H1 (cell line): ENCODE data around the gene ASPDH. TPM values are rescaled to one million over a fixed set of nuclear protein-coding genes. Genes with fewer than 3 reads are reported as not detected.

Source experiments
- CTCF ChIA-PET: fragments of 300-600 bp; sonication (Branson Sonifier 250); formaldehyde crosslinking; loops from one replicate; lab custom pipeline; 2021; ENCODE audit not compliant: partially characterized antibody; lab: Charles Lee
- POLR2A ChIA-PET: fragments of 300-600 bp; sonication (Branson Sonifier 250); formaldehyde crosslinking; loops from one replicate; lab custom pipeline; 2021; ENCODE audit warnings: inconsistent platforms; ENCODE audit not compliant: partially characterized antibody; lab: Charles Lee
- DNase-seq, 2 experiments: peaks; one replicate each; pipeline versions ENCODE4 v3.0.0 to v3.0.0-alpha.2; 2010 to 2022; ENCODE audit warnings: low spot score in 2 of 2, low read depth in 1 of 2, mixed read lengths in 1 of 2
- FAIRE-seq: peaks from 2 replicates; lab custom pipeline; 2011; peaks lifted over from hg19 to GRCh38; lab: Jason Lieb, UNC
- H2AFZ ChIP-seq: 2 replicates; pipeline ENCODE4 v1.8.1; 2012; ENCODE audit warnings: low read length, inconsistent platforms
- H2AK5ac ChIP-seq: 2 replicates; pipeline ENCODE4 v1.6.1; 2013; ENCODE audit warnings: low read depth, low read length
- H2BK120ac ChIP-seq: replicated peaks from 2 replicates; pipeline ENCODE3; 2013; ENCODE audit warnings: low read depth, low read length, inconsistent platforms
- H2BK12ac ChIP-seq: 2 replicates; pipeline ENCODE4 v1.6.1; 2013; ENCODE audit warnings: low read depth, low read length
- H2BK15ac ChIP-seq: 2 replicates; pipeline ENCODE4 v1.6.1; 2013; ENCODE audit warnings: low read length
- H2BK20ac ChIP-seq: 2 replicates; pipeline ENCODE4 v1.6.1; 2013; ENCODE audit warnings: low read length
- H2BK5ac ChIP-seq: 2 replicates; pipeline ENCODE4 v1.6.1; 2013; ENCODE audit warnings: low read depth, low read length
- H3K14ac ChIP-seq: 2 replicates; pipeline ENCODE4 v1.6.1; 2013; ENCODE audit warnings: inconsistent platforms; ENCODE audit not compliant: insufficient read length
- H3K18ac ChIP-seq: 2 replicates; pipeline ENCODE4 v1.6.1; 2013; ENCODE audit warnings: low read length; ENCODE audit errors: extremely low read depth
- H3K23ac ChIP-seq: 2 replicates; pipeline ENCODE4 v1.6.1; 2013; ENCODE audit warnings: inconsistent platforms; ENCODE audit not compliant: insufficient read length
- H3K23me2 ChIP-seq: 2 replicates; pipeline ENCODE4 v1.6.1; 2013; ENCODE audit warnings: low read depth, low read length
- H3K27ac ChIP-seq: 2 replicates; pipeline ENCODE4 v1.6.1; 2011; ENCODE audit warnings: low read depth, low read length, inconsistent platforms
- H3K27me3 ChIP-seq, 4 experiments: replicated peaks in 1 of 4; 1 replicate in 1 of 4; 2 replicates in 3 of 4; pipeline versions ENCODE4 v1.6.1 to v1.8.1; 2011 to 2013; ENCODE audit warnings: low read length in 3 of 4, mild to moderate bottlenecking in 3 of 4, inconsistent platforms in 2 of 4, mixed read lengths in 2 of 4, moderate library complexity in 1 of 4; ENCODE audit not compliant: control insufficient read depth in 3 of 4, insufficient read depth in 3 of 4; ENCODE audit errors: extremely low read depth in 1 of 4
- H3K36me3 ChIP-seq, 4 experiments: 2 replicates each; pipeline versions ENCODE4 v1.6.1 to v1.8.1; 2011 to 2013; ENCODE audit warnings: mild to moderate bottlenecking in 4 of 4, low read length in 3 of 4, moderate library complexity in 2 of 4, control low read depth in 1 of 4, inconsistent platforms in 1 of 4; ENCODE audit not compliant: insufficient read depth in 4 of 4, control insufficient read depth in 2 of 4
- H3K4ac ChIP-seq: replicated peaks from 2 replicates; pipeline ENCODE3; 2013; ENCODE audit warnings: low read length, low read depth, mixed read lengths, inconsistent platforms; ENCODE audit not compliant: insufficient read length
- H3K4me1 ChIP-seq, 4 experiments: replicated peaks in 1 of 4; 1 replicate in 1 of 4; 2 replicates in 3 of 4; pipeline versions ENCODE4 v1.6.1 to v1.8.1; 2011 to 2013; ENCODE audit warnings: low read length in 3 of 4, inconsistent platforms in 2 of 4, mixed read lengths in 1 of 4; ENCODE audit not compliant: insufficient read depth in 4 of 4, control insufficient read depth in 3 of 4
- H3K4me2 ChIP-seq, 2 experiments: 2 replicates each; pipeline versions ENCODE4 v1.6.1 to v1.8.1; 2011 to 2013; ENCODE audit warnings: low read depth in 2 of 2, low read length in 2 of 2, control low read depth in 1 of 2, inconsistent platforms in 1 of 2, mild to moderate bottlenecking in 1 of 2; ENCODE audit not compliant: insufficient read depth in 1 of 2
- H3K4me3 ChIP-seq, 4 experiments: fragments of 200-600, 300-600 bp in 1 of 4; sonication (generic), shearing (Covaris generic), sonication (Bioruptor Twin) in 1 of 4; 2 replicates each; pipeline versions ENCODE4 v1.5.1 to v1.8.1; 2011 to 2016; ENCODE audit warnings: low read length in 4 of 4, low read depth in 3 of 4, control low read depth in 2 of 4, inconsistent platforms in 2 of 4, mild to moderate bottlenecking in 2 of 4, mixed read lengths in 1 of 4, moderate library complexity in 1 of 4; ENCODE audit not compliant: insufficient read depth in 2 of 4; ENCODE audit errors: extremely low read depth in 1 of 4
- H3K56ac ChIP-seq: replicated peaks from 2 replicates; pipeline ENCODE3; 2013; ENCODE audit warnings: low read depth, mild to moderate bottlenecking, mixed read lengths, low read length, inconsistent platforms; ENCODE audit not compliant: insufficient read length
- H3K79me1 ChIP-seq: 2 replicates; pipeline ENCODE4 v1.6.1; 2013; ENCODE audit warnings: low read depth, low read length, control low read depth
- H3K79me2 ChIP-seq, 2 experiments: 2 replicates each; pipeline versions ENCODE4 v1.6.1 to v1.8.1; 2012 to 2013; ENCODE audit warnings: low read length in 2 of 2, mild to moderate bottlenecking in 2 of 2, inconsistent platforms in 1 of 2; ENCODE audit not compliant: insufficient read depth in 2 of 2, control insufficient read depth in 1 of 2
- H3K9ac ChIP-seq, 4 experiments: replicated peaks in 1 of 4; 1 replicate in 1 of 4; 2 replicates in 3 of 4; pipeline versions ENCODE4 v1.6.1 to v1.8.1; 2011 to 2013; ENCODE audit warnings: low read depth in 3 of 4, low read length in 3 of 4, control low read depth in 2 of 4, mild to moderate bottlenecking in 2 of 4, moderate library complexity in 2 of 4, inconsistent platforms in 1 of 4; ENCODE audit errors: extremely low read depth in 1 of 4
- H3K9me3 ChIP-seq, 2 experiments: 2 replicates each; pipeline versions ENCODE4 v1.6.1 to v1.8.1; 2012 to 2013; ENCODE audit warnings: mild to moderate bottlenecking in 2 of 2, moderate library complexity in 2 of 2, control low read depth in 1 of 2, inconsistent platforms in 1 of 2, low read depth in 1 of 2, low read length in 1 of 2, mixed read lengths in 1 of 2; ENCODE audit not compliant: insufficient read depth in 2 of 2
- H4K20me1 ChIP-seq, 2 experiments: replicated peaks in 1 of 2; 2 replicates each; pipeline versions ENCODE3 to v1.8.1; 2011 to 2013; ENCODE audit warnings: inconsistent platforms in 2 of 2, low read length in 2 of 2, mild to moderate bottlenecking in 1 of 2; ENCODE audit not compliant: insufficient read depth in 2 of 2, control insufficient read depth in 1 of 2
- H4K5ac ChIP-seq: 2 replicates; pipeline ENCODE4 v1.6.1; 2013; ENCODE audit warnings: low read length, low read depth, mixed read lengths, inconsistent platforms; ENCODE audit not compliant: insufficient read length
- H4K8ac ChIP-seq: 2 replicates; pipeline ENCODE4 v1.8.0; 2013; ENCODE audit warnings: mild to moderate bottlenecking, moderate library complexity, low read length, inconsistent platforms; ENCODE audit not compliant: insufficient read depth; ENCODE audit errors: extremely low read depth
- H4K91ac ChIP-seq: replicated peaks from 2 replicates; pipeline ENCODE3; 2013; ENCODE audit warnings: low read length, mixed read lengths, inconsistent platforms; ENCODE audit not compliant: insufficient read length
- CBX5 ChIP-seq: fragments of 300-800, 300-1000 bp; sonication (generic); IDR thresholded peaks from 2 replicates; pipeline ENCODE4 v1.7.1; 2016; ENCODE audit warnings: antibody characterized with exemption, low read length, low read depth
- HDAC6 ChIP-seq: IDR thresholded peaks from one replicate; pipeline ENCODE4 v1.7.1; 2012; ENCODE audit warnings: low read depth, mild to moderate bottlenecking, inconsistent platforms, low read length, moderate library complexity
- KDM4A ChIP-seq: IDR thresholded peaks from one replicate; pipeline ENCODE4 v1.7.1; 2012; ENCODE audit warnings: low read depth, mild to moderate bottlenecking, moderate library complexity, low read length, inconsistent platforms; ENCODE audit not compliant: severe bottlenecking
- PHF8 ChIP-seq: fragments of 200-600 bp; sonication (generic); conservative IDR thresholded peaks from 2 replicates; pipeline ENCODE4 v1.7.1; 2012; ENCODE audit warnings: low read depth, mild to moderate bottlenecking, inconsistent platforms, low read length, moderate library complexity
- RBBP5 ChIP-seq: IDR thresholded peaks from 2 replicates; pipeline ENCODE4 v1.7.1; 2012; ENCODE audit warnings: low read depth, mild to moderate bottlenecking, inconsistent platforms, low read length, moderate library complexity, borderline replicate concordance
- SP1 ChIP-seq: IDR thresholded peaks from 2 replicates; pipeline ENCODE4 v1.6.1; 2011; ENCODE audit warnings: low read depth, low read length
- SRF ChIP-seq: IDR thresholded peaks from 2 replicates; pipeline ENCODE4 v1.6.1; 2011; ENCODE audit warnings: mild to moderate bottlenecking, low read depth, low read length, moderate library complexity
- TAF1 ChIP-seq: IDR thresholded peaks from 2 replicates; pipeline ENCODE4 v1.6.1; 2011; ENCODE audit warnings: mild to moderate bottlenecking, low read depth, low read length
- WGBS, 2 experiments: shearing (Covaris generic) in 1 of 2; methylation state at CpG; one replicate each; pipeline versions ENCODE4 v1.1.6 to v1.1.7; 2013 to 2015; ENCODE audit warnings: low lambda C conversion rate in 2 of 2, mixed read lengths in 2 of 2, inconsistent platforms in 1 of 2, low coverage in 1 of 2, missing lambda C conversion rate in 1 of 2; ENCODE audit not compliant: insufficient replicate concordance in 2 of 2, insufficient coverage in 1 of 2, insufficient read length in 1 of 2; ENCODE audit errors: extremely low coverage in 1 of 2, missing lambda C conversion rate in 1 of 2; 5-methylcytosine and 5-hydroxymethylcytosine counted together
- polyA plus RNA-seq, 7 experiments: library from polyadenylated mRNA; depleted of rRNA in 3 of 7; stranded (reverse) in 5 of 7; unstranded in 2 of 7; fragments of >200 nt in 5 of 7; fragments of 200-250 nt in 2 of 7; gene quantifications; 1 replicate in 5 of 7; 2 replicates in 1 of 7; 4 replicates in 1 of 7; pipeline versions ENCODE4 v1.2.1 to v1.2.3, GENCODE V29; 2011 to 2013; ENCODE audit warnings: missing spikeins in 2 of 7, mixed read lengths in 2 of 7
- total RNA-seq: library from RNA; stranded (reverse); fragmentation: NEBNext Ultra II Directional; extraction: Animal tissue kit (Norgen Biotek cat#: 25700); gene quantifications from 2 replicates; pipeline ENCODE4 v1.2.1, GENCODE V29; 2021
- TF ChIP-seq, protein P1 (sequence below): IDR thresholded peaks from 2 replicates; pipeline ENCODE4 v1.6.1; 2012; ENCODE audit warnings: inconsistent platforms

The ASPDH gene
- total and polyA plus RNA-seq, 2 of the 8 experiments (the other 6 are each of a cell fraction or from before 2014, with no cell fraction given), result not detected

DNA sequence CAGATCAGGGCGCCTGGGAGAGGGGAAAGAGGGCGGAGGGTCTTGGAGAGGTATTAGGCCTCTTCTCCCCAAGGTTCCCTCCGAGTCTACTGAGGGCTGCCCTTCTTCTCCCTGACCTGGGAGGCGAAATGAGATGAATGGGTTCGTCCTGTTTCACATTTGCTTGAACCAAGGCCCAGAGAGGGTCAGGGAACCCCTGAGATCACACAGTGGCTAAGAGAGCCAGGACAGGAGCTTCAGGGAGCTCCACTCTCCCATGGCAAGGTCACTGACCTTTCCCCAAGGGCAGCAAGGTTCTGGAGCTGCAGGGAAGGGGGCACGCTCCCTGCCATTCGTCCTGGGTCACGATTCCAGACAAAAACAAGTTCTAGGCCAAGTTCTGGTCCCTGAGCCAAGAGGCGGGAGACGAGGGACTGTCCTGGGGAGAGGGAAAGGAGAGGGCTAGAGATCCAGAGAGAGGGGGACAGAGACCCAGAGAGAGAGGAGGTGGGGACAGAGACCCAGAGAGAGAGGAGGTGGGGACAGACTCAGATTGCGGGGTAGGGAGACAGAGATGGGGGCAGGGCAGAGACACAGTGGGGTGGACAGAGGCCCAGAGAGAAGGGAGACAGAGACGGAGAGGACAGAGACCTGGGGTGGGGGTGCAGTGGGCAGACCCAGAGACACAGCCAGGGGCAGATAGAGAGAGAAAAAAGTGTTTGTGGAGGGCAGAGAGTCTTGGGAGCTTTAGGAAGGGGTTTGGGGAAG is 541 bp downstream of the ASPDH start:
- H4K91ac ChIP-seq, result no peak overlapping the region
- no peak overlapping the region for H3K4me2 ChIP-seq
- H3K79me2 ChIP-seq, result no peaks in the 10 kb centered on the region
- WGBS, 2 experiments, result 84% methylated on average over 10 of the region's 12 CpGs; no CpG with 5 or more reads in 1 of the 2 experiments
- no peak overlapping the region for H2BK15ac ChIP-seq
- no peak overlapping the region for H3K18ac ChIP-seq
- H4K20me1 ChIP-seq, result peaks cover 1 to 3% of the 10 kb centered on the region in 2 experiments
- no peak overlapping the region for H2BK12ac ChIP-seq
- no peak overlapping the region for H3K4me3 ChIP-seq
- no peak overlapping the region for H2AK5ac ChIP-seq
- H3K23ac ChIP-seq, result no peak overlapping the region
- peaks cover 0 to 19% (median 12%) of the 10 kb centered on the region in 4 experiments; a peak in 6 of 7 replicates for H3K27me3 ChIP-seq
- H4K8ac ChIP-seq, result no peak overlapping the region
- H3K79me1 ChIP-seq, result no peaks in the 10 kb centered on the region
- peaks cover 0 to 9% (median 0%) of the 10 kb centered on the region in 4 experiments; a peak in 2 of 8 replicates for H3K36me3 ChIP-seq
- no peak overlapping the region for H3K27ac ChIP-seq
- peaks cover 0 to 6% (median 4%) of the 10 kb centered on the region in 4 experiments; a peak in 4 of 7 replicates for H3K4me1 ChIP-seq
- TF ChIP-seq HDAC6 (no peak), SRF (no peak), SP1 (no peak), PHF8 (no peak), TAF1 (no peak), KDM4A (no peak), RBBP5 (no peak), CBX5 (no peak)
- TF ChIP-seq, protein P1, sequence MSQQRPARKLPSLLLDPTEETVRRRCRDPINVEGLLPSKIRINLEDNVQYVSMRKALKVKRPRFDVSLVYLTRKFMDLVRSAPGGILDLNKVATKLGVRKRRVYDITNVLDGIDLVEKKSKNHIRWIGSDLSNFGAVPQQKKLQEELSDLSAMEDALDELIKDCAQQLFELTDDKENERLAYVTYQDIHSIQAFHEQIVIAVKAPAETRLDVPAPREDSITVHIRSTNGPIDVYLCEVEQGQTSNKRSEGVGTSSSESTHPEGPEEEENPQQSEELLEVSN, result no peak
- TF ChIP-seq, all 59 proteins: peak for 0
- Histone ChIP-seq H3K23me2 (no peaks in the 10 kb centered on the region; the same call in 1 of the 2 replicates), H3K56ac (no peak overlapping the region), H3K9me3 (no peaks in the 10 kb centered on the region; a peak in 1 of 4 replicates), H4K5ac (no peak overlapping the region), H2BK120ac (no peak overlapping the region), H2AFZ (no peak overlapping the region), H3K4ac (no peak overlapping the region), H3K9ac (no peak overlapping the region; a peak in 1 of 7 replicates), H2BK5ac (no peak overlapping the region), H3K14ac (no peak overlapping the region), H2BK20ac (no peak overlapping the region)
- DNase-seq (no peak), FAIRE-seq (no peak)
- POLR2A ChIA-PET, result interaction anchor here (1.3 kb wide), 1 partner anchor 280 kb away, joined by 3 read pairs; no protein-coding TSS in a partner anchor
- CTCF ChIA-PET, result interaction anchor here (0.6 to 19.3 kb wide), 4 partner anchors 24 to 171 kb away, joined by 3 to 206 read pairs (median 4); no protein-coding TSS in a partner anchor
